CD4-positive, alpha-beta T cell treated with Interleukin-6 for 4 hours (primary cell): ENCODE results near the gene NLGN4X.

Experiments
- DNase-seq: peaks from one replicate; pipeline ENCODE4 v3.0.0-alpha.2; 2020; ENCODE audit warnings: mixed read lengths

The NLGN4X gene

GRCh38 chrX:6228720-6229119 is at the start of gene NLGN4X:
Gene NLGN4X, minus strand, starts transcription at chrX:6228867. Its CDS starts 77,401 bp downstream, at chrX:6151466.
- DNase-seq = no peak

GRCh38 chrX:6266041-6266440 is 37.4 kb upstream of the NLGN4X start:
- no peak for DNase-seq

GRCh38 chrX:6262959-6263358 is 34.3 kb upstream of the NLGN4X start:
- no peak for DNase-seq

- no peak for DNase-seq
Measured at GRCh38 chrX:6257025-6257424, 28.4 kb upstream of the NLGN4X start.

- no peak for DNase-seq
Measured at GRCh38 chrX:6244666-6245065, 16.0 kb upstream of the NLGN4X start.

GRCh38 chrX:6238576-6238975 is 9.9 kb upstream of the NLGN4X start:
- DNase-seq = no peak

- DNase-seq = no peak
Measured at GRCh38 chrX:6227935-6228334, 732 bp downstream of the NLGN4X start.

GRCh38 chrX:6227453-6227835 is 1.2 kb downstream of the NLGN4X start:
- DNase-seq = no peak

- no peak for DNase-seq
Measured at GRCh38 chrX:6226596-6227452, 1.8 kb downstream of the NLGN4X start.

GRCh38 chrX:6225911-6226595 is 2.6 kb downstream of the NLGN4X start:
- DNase-seq = no peak

GRCh38 chrX:6225288-6225910 is 3.3 kb downstream of the NLGN4X start:
- DNase-seq = no peak

GRCh38 chrX:6223516-6223915 is 5.2 kb downstream of the NLGN4X start:
- no peak for DNase-seq

GRCh38 chrX:6210230-6210629 is 18.4 kb downstream of the NLGN4X start:
- no peak for DNase-seq

GRCh38 chrX:6203462-6204215 is 25.0 kb downstream of the NLGN4X start:
- DNase-seq = no peak

- no peak for DNase-seq
Measured at GRCh38 chrX:6199486-6199885, 29.2 kb downstream of the NLGN4X start.

- DNase-seq = no peak
Measured at GRCh38 chrX:6187256-6187655, 41.4 kb downstream of the NLGN4X start.

- DNase-seq = no peak
Measured at GRCh38 chrX:6184900-6185515, 43.7 kb downstream of the NLGN4X start.

- DNase-seq = no peak
Measured at GRCh38 chrX:6175914-6176313, 52.8 kb downstream of the NLGN4X start.

GRCh38 chrX:6170424-6170823 is 58.2 kb downstream of the NLGN4X start:
- no peak for DNase-seq

- DNase-seq = no peak
Measured at GRCh38 chrX:6169407-6169806, 59.3 kb downstream of the NLGN4X start.

- DNase-seq = no peak
Measured at GRCh38 chrX:6163721-6164120, 64.9 kb downstream of the NLGN4X start.

GRCh38 chrX:6159468-6159867 is 69.2 kb downstream of the NLGN4X start:
- no peak for DNase-seq

- no peak for DNase-seq
Measured at GRCh38 chrX:6151971-6152370, 76.7 kb downstream of the NLGN4X start.
